K562 (cell line): ENCODE results near the gene GAL3ST1. TPM values are rescaled to one million over a fixed set of nuclear protein-coding genes. Genes with fewer than 3 reads are reported as not detected.

Experiments used
- ASH1L ChIP-seq: fragments of 450-650 bp; IDR thresholded peaks from 2 replicates; pipeline ENCODE4 v1.6.1; 2018; ENCODE audit warnings: borderline replicate concordance, mild to moderate bottlenecking, low read depth; ENCODE audit not compliant: partially characterized antibody
- CBX2 ChIP-seq: fragments of 200-600 bp; sonication (generic); IDR thresholded peaks from one replicate; pipeline ENCODE4 v1.6.1; 2012; ENCODE audit warnings: mild to moderate bottlenecking, low read length, inconsistent platforms; ENCODE audit not compliant: insufficient read depth, poor library complexity, severe bottlenecking
- CCAR2 ChIP-seq: fragments of 200-400 bp; formaldehyde crosslinking; IDR thresholded peaks from 2 replicates; pipeline ENCODE4 v1.6.1; 2017; ENCODE audit warnings: mild to moderate bottlenecking, low read depth, low read length
- GTF2E2 ChIP-seq: fragments of 200-800 bp; sonication (Bioruptor generic); IDR thresholded peaks from 2 replicates; pipeline ENCODE4 v1.6.1; 2016; ENCODE audit warnings: missing genetic modification characterization, missing compliant biosample characterization
- HDGF ChIP-seq: fragments of 450-650 bp; IDR thresholded peaks from 2 replicates; pipeline ENCODE4 v1.6.1; 2016
- NCOA2 ChIP-seq, 2 experiments: fragments of 450-650 bp; IDR thresholded peaks; 2 replicates each; pipeline ENCODE4 v1.6.1; 2018; ENCODE audit warnings: mild to moderate bottlenecking in 2 of 2, moderate library complexity in 1 of 2; ENCODE audit not compliant: partially characterized antibody in 2 of 2
- NCOA4 ChIP-seq: fragments of 450-650 bp; IDR thresholded peaks from 2 replicates; pipeline ENCODE4 v1.6.1; 2018; ENCODE audit warnings: mild to moderate bottlenecking; ENCODE audit not compliant: partially characterized antibody
- REST ChIP-seq, 2 experiments: fragments of 450-650 bp; formaldehyde crosslinking in 1 of 2; IDR thresholded peaks; 2 replicates each; pipeline versions ENCODE4 v1.4.0 to v1.6.1; 2014 to 2020; ENCODE audit warnings: mild to moderate bottlenecking in 2 of 2, borderline replicate concordance in 1 of 2, low read depth in 1 of 2
- SIN3A ChIP-seq, 2 experiments: fragments of 150-350 bp in 1 of 2; IDR thresholded peaks; 2 replicates each; pipeline ENCODE4 v1.6.1; 2011 to 2016; ENCODE audit warnings: borderline replicate concordance in 2 of 2, low read depth in 2 of 2, low read length in 2 of 2, mild to moderate bottlenecking in 2 of 2, moderate library complexity in 2 of 2; ENCODE audit not compliant: control insufficient read depth in 1 of 2
- THAP7 ChIP-seq: fragments of 250-450 bp; sonication (Bioruptor Pico); IDR thresholded peaks from 2 replicates; pipeline ENCODE4 v1.5.0; 2021
- ZNF41 ChIP-seq: fragments of 250-450 bp; sonication (Bioruptor Pico); conservative IDR thresholded peaks from 2 replicates; pipeline ENCODE4 v1.4.0; 2020; ENCODE audit warnings: mild to moderate bottlenecking
- ZNF436 ChIP-seq: fragments of 250-450, 450-650 bp; sonication (Bioruptor Pico); formaldehyde crosslinking; IDR thresholded peaks from 2 replicates; pipeline ENCODE4 v1.7.0; 2020; ENCODE audit warnings: mild to moderate bottlenecking
- ZNF79 ChIP-seq: fragments of 250-450 bp; sonication (Bioruptor Pico); IDR thresholded peaks from 2 replicates; pipeline ENCODE4 v1.4.0; 2020; ENCODE audit warnings: low read depth, mild to moderate bottlenecking, moderate library complexity
- polyA plus RNA-seq, 8 experiments: library from polyadenylated mRNA; depleted of rRNA in 4 of 8; stranded (reverse) in 5 of 8; unstranded in 3 of 8; fragments of >200 nt; fragmentation: Nextera tagmentation in 2 of 8; fragmentation: Illumina TruSeq in 1 of 8; extraction: Ambion mirVana in 2 of 8; extraction: Trizol in 1 of 8; gene quantifications; 2 replicates each; pipeline versions ENCODE4 v1.2.1 to v1.2.3, GENCODE V29; 2011 to 2014; ENCODE audit warnings: inconsistent platforms in 1 of 8, missing spikeins in 1 of 8
- total RNA-seq, 7 experiments: library from RNA; depleted of rRNA in 6 of 7; stranded (reverse); fragments of >200 nt in 6 of 7; fragmentation: Illumina TruSeq in 2 of 7; extraction: Trizol in 2 of 7; gene quantifications; 2 replicates each; pipeline versions ENCODE4 v1.2.1 to v1.2.3, GENCODE V29; 2011 to 2021; ENCODE audit warnings: low replicate concordance in 1 of 7
- TF ChIP-seq, protein P1 (sequence below): sonication (generic); formaldehyde crosslinking; IDR thresholded peaks from 2 replicates; pipeline ENCODE4 v1.8.0; 2022; ENCODE audit warnings: mild to moderate bottlenecking, low read depth, missing genetic modification reagents

GAL3ST1 gene
- total and polyA plus RNA-seq, 9 of the 15 experiments (the other 6 are each of a cell fraction or from before 2014, with no cell fraction given): 0.03 to 1.9 (median 0.33) TPM; not detected in 1

GRCh38 chr22:30591588-30592359 lies 17.3 kb upstream of the GAL3ST1 start, which contains the start of gene PES1 (continued):
- TF ChIP-seq REST (IDR thresholded peaks at IDR 0.05; ENCODE audit: borderline replicate concordance) (no peak), REST (CRISPR knock-in tag; IDR thresholded peaks at IDR 0.05; ENCODE audit: low read depth) (no peak), CBX2 (no peak), SIN3A (IDR thresholded peaks at IDR 0.05; ENCODE audit: borderline replicate concordance in 2 of 2, control insufficient read depth in 1 of 2, low read depth in 2 of 2, low read length in 2 of 2) (peak; percentile 92), NCOA2 (IDR thresholded peaks at IDR 0.05; ENCODE audit: partially characterized antibody in 2 of 2) (peak in 1 of 2 experiments; percentile 98), ASH1L (peak; percentile 47), THAP7 (no peak), NCOA4 (no peak), ZNF41 (CRISPR knock-in tag) (no peak), HDGF (no peak), GTF2E2 (no peak), ZNF79 (CRISPR knock-in tag) (no peak), CCAR2 (no peak), ZNF436 (CRISPR knock-in tag) (no peak)
- TF ChIP-seq, protein P1, sequence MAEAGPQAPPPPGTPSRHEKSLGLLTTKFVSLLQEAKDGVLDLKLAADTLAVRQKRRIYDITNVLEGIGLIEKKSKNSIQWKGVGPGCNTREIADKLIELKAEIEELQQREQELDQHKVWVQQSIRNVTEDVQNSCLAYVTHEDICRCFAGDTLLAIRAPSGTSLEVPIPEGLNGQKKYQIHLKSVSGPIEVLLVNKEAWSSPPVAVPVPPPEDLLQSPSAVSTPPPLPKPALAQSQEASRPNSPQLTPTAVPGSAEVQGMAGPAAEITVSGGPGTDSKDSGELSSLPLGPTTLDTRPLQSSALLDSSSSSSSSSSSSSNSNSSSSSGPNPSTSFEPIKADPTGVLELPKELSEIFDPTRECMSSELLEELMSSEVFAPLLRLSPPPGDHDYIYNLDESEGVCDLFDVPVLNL: no peak
